Body of pancreas (tissue), 4 donors: ENCODE measurements around the gene SAMD5. TPM values are rescaled to one million over a fixed set of nuclear protein-coding genes. Genes with fewer than 3 reads are reported as not detected.

Experiments used
- ATAC-seq: fragments of 150-250 bp; one replicate; pipeline ENCODE4 v1.9.1; 2016
- DNase-seq, 4 donors: peaks; one replicate each; pipeline ENCODE4 v3.0.0-alpha.2; 2019
- H3K27ac ChIP-seq, 4 donors: fragments of 200-600 bp; sonication (generic); 1 replicate in 3 of 4; 2 replicates in 1 of 4; pipeline versions ENCODE4 v1.5.1 to v1.6.1; 2016 to 2019; ENCODE audit warnings: mild to moderate bottlenecking in 1 of 4, mixed read lengths in 1 of 4, moderate library complexity in 1 of 4
- H3K27me3 ChIP-seq, 2 donors: fragments of 200-600 bp; sonication (generic); one replicate each; pipeline ENCODE4 v1.6.0; 2016; ENCODE audit warnings: mild to moderate bottlenecking in 1 of 2
- H3K36me3 ChIP-seq, 2 donors: fragments of 200-600 bp; sonication (generic); replicated peaks in 1 of 2; 2 replicates each; pipeline ENCODE4 v1.5.1; 2016; ENCODE audit warnings: low read depth in 2 of 2; ENCODE audit not compliant: insufficient read depth in 1 of 2
- H3K4me1 ChIP-seq: fragments of 200-600 bp; sonication (generic); one replicate; pipeline ENCODE4 v1.6.0; 2016
- H3K4me3 ChIP-seq, 2 donors: fragments of 200-600 bp; sonication (generic); 1 replicate in 1 of 2; 2 replicates in 1 of 2; pipeline ENCODE4 v1.5.1; 2016 to 2019
- H3K9me3 ChIP-seq, 3 donors: fragments of 200-600 bp; sonication (generic); 1 replicate in 2 of 3; 2 replicates in 1 of 3; pipeline ENCODE4 v1.5.1; 2016
- CTCF ChIP-seq, 7 experiments: fragments of 450-650 bp in 4 of 7; fragments of 200-600 bp in 3 of 7; sonication (generic) in 3 of 7; IDR thresholded peaks; one replicate each; pipeline ENCODE4 v1.5.1; 2016 to 2019; ENCODE audit warnings: antibody characterized with exemption in 7 of 7
- POLR2A ChIP-seq, 3 donors: fragments of 450-650 bp; IDR thresholded peaks; one replicate each; pipeline ENCODE4 v1.6.1; 2016; ENCODE audit warnings: antibody characterized with exemption in 3 of 3, mild to moderate bottlenecking in 2 of 3
- WGBS, 2 donors: methylation state at CpG; one replicate each; pipeline ENCODE4 v1.1.5; 2017; 5-methylcytosine and 5-hydroxymethylcytosine counted together
- intact Hi-C: fragments of 100-400 bp; cut with DNase I; formaldehyde crosslinking; loops from one replicate; pipeline ENCODE4 v1.15.1; 2023
- total RNA-seq, 2 donors: library from RNA; depleted of rRNA; stranded (reverse); fragments of >200 nt; gene quantifications; one replicate each; pipeline ENCODE4 v1.1.0, GENCODE V29; 2016

SAMD5 gene
- total RNA-seq, 2 donors from 2014 or later = 0.26 to 1.6 TPM

GRCh38 chr6:147559006-147559405 is 50.5 kb downstream of the SAMD5 start:
- ATAC-seq (peak; percentile 64), DNase-seq (peak in 3 of 4 donors; percentile 13 to 34 (median 15))
- 15 to 19% methylated on average over 7 of the region's 7 CpGs for WGBS, 2 donors
- Histone ChIP-seq H3K4me1 (no peaks in the 10 kb centered on the region), H3K9me3 (no peaks in the 10 kb centered on the region), H3K4me3 (no peak overlapping the region), H3K27ac (no peak overlapping the region), H3K27me3 (no peaks in the 10 kb centered on the region), H3K36me3 (no peaks in the 10 kb centered on the region)
- TF ChIP-seq CTCF (IDR thresholded peaks at IDR 0.05) (no peak), POLR2A (IDR thresholded peaks at IDR 0.05) (no peak)
- intact Hi-C loops = no loop called here

GRCh38 chr6:147560670-147561069 is 52.2 kb downstream of the SAMD5 start:
- no peaks in the 10 kb centered on the region for H3K36me3 ChIP-seq
- no peaks in the 10 kb centered on the region for H3K4me1 ChIP-seq
- H3K27ac ChIP-seq = no peak overlapping the region
- DNase-seq (no peak), ATAC-seq (no peak)
- TF ChIP-seq CTCF (IDR thresholded peaks at IDR 0.05) (no peak), POLR2A (IDR thresholded peaks at IDR 0.05) (no peak)
- no peaks in the 10 kb centered on the region for H3K9me3 ChIP-seq
- no peaks in the 10 kb centered on the region for H3K27me3 ChIP-seq
- intact Hi-C loops = no loop called here
- H3K4me3 ChIP-seq = no peak overlapping the region

GRCh38 chr6:147561726-147562125 is 53.2 kb downstream of the SAMD5 start:
- H3K4me3 ChIP-seq = no peak overlapping the region
- no peaks in the 10 kb centered on the region for H3K9me3 ChIP-seq
- DNase-seq = no peak
- TF ChIP-seq POLR2A (IDR thresholded peaks at IDR 0.05) (no peak), CTCF (IDR thresholded peaks at IDR 0.05) (no peak)
- no peak for ATAC-seq
- H3K4me1 ChIP-seq = no peaks in the 10 kb centered on the region
- H3K36me3 ChIP-seq = no peaks in the 10 kb centered on the region
- no peak overlapping the region for H3K27ac ChIP-seq
- H3K27me3 ChIP-seq = no peaks in the 10 kb centered on the region
- WGBS, 2 donors = 69 to 71% methylated on average over 6 of the region's 6 CpGs
- intact Hi-C loops = no loop called here

GRCh38 chr6:147563472-147563871 is 55.0 kb downstream of the SAMD5 start:
- no peaks in the 10 kb centered on the region for H3K9me3 ChIP-seq
- 63 to 68% methylated on average over 2 of the region's 2 CpGs for WGBS, 2 donors
- no peaks in the 10 kb centered on the region for H3K36me3 ChIP-seq
- no peak overlapping the region for H3K27ac ChIP-seq
- H3K27me3 ChIP-seq = no peaks in the 10 kb centered on the region
- H3K4me3 ChIP-seq = no peak overlapping the region
- TF ChIP-seq CTCF (IDR thresholded peaks at IDR 0.05) = no peak
- no peak for TF ChIP-seq POLR2A (IDR thresholded peaks at IDR 0.05)
- intact Hi-C loops = no loop called here
- DNase-seq (no peak), ATAC-seq (no peak)
- H3K4me1 ChIP-seq = no peaks in the 10 kb centered on the region

GRCh38 chr6:147564556-147564955 is 56.1 kb downstream of the SAMD5 start:
- H3K27me3 ChIP-seq = no peaks in the 10 kb centered on the region
- no peak overlapping the region for H3K27ac ChIP-seq
- no peak for TF ChIP-seq POLR2A (IDR thresholded peaks at IDR 0.05)
- TF ChIP-seq CTCF (IDR thresholded peaks at IDR 0.05) = no peak
- no peak overlapping the region for H3K4me3 ChIP-seq
- H3K4me1 ChIP-seq = no peaks in the 10 kb centered on the region
- intact Hi-C loops = no loop called here
- no peaks in the 10 kb centered on the region for H3K36me3 ChIP-seq
- no peaks in the 10 kb centered on the region for H3K9me3 ChIP-seq
- no peak for ATAC-seq
- no peak for DNase-seq
- 37 to 71% methylated on average over 1 of the region's 1 CpG for WGBS, 2 donors
